ENCODE data around the gene EVC2. TPM values are rescaled to one million over a fixed set of nuclear protein-coding genes. Genes with fewer than 3 reads are reported as not detected.

The EVC2 gene, protein sequence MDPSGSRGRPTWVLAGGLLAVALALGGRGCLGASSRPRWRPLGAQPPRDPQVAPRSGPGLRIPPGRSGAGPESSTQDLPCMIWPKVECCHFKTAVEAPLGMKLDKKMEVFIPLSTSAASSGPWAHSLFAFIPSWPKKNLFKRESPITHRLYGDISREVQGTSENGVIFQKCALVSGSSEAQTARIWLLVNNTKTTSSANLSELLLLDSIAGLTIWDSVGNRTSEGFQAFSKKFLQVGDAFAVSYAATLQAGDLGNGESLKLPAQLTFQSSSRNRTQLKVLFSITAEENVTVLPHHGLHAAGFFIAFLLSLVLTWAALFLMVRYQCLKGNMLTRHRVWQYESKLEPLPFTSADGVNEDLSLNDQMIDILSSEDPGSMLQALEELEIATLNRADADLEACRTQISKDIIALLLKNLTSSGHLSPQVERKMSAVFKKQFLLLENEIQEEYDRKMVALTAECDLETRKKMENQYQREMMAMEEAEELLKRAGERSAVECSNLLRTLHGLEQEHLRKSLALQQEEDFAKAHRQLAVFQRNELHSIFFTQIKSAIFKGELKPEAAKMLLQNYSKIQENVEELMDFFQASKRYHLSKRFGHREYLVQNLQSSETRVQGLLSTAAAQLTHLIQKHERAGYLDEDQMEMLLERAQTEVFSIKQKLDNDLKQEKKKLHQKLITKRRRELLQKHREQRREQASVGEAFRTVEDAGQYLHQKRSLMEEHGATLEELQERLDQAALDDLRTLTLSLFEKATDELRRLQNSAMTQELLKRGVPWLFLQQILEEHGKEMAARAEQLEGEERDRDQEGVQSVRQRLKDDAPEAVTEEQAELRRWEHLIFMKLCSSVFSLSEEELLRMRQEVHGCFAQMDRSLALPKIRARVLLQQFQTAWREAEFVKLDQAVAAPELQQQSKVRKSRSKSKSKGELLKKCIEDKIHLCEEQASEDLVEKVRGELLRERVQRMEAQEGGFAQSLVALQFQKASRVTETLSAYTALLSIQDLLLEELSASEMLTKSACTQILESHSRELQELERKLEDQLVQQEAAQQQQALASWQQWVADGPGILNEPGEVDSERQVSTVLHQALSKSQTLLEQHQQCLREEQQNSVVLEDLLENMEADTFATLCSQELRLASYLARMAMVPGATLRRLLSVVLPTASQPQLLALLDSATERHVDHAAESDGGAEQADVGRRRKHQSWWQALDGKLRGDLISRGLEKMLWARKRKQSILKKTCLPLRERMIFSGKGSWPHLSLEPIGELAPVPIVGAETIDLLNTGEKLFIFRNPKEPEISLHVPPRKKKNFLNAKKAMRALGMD
- total RNA-seq, result 9.8 and 13.0 TPM in 2 replicates

DNA sequence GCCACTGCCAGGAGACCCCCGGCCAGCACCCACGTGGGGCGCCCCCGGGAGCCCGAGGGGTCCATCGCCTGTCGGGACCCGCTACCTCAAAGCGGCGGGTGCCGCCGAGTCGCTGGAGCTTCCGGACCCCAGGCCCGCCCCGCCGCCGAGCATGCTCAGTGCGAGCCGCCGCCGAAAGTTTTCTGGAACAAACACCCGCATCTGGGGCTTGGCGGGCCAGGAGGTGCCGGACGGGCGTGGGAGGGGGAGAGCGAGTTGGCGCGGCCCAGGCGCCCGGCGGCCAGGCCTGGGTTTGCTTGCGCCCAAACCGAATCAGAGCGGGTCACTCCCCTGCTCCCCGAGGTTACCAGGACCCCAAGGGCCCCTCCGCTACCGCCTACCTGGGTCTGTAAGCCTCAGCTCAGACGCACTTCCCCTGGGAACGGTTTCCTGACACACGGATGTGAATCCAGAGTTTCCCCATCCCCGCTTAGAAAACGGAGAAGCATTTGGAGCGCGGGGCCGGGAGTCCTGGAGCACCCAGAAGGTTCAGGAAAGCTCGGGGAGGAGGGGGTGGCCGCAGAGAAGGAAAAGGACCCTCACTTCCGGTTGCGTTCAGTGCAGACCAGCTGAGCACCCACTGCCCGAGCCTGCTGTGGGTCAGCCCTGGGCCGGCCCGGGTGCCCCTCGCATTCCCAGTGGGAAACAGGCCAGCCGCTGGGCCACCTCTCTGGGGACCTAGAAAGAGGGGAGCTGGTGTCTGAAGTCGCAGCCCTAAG, at the start of gene EVC2:
Gene EVC2 (minus strand): TSS at position 111 of the 758 bp plus-strand sequence. CDS start 46 bp downstream, at position 65.

GRCh38 chr4:5710961-5711478, 2.7 kb upstream of the EVC2 start, which contains the start of gene EVC:
TSS of gene EVC (plus strand) at chr4:5711201. CDS start at chr4:5711381, 180 bp downstream.

Other genes with a start within 250 kb of the EVC2 start
- gene EVC, start 2.6 kb upstream of the EVC2 start, total RNA-seq, result 26.6 and 42.8 TPM in 2 replicates
- not detected in 2 replicates for gene CRMP1, start 184.5 kb upstream of the EVC2 start, total RNA-seq